Natural killer cell (primary cell): Measurements from ENCODE around the gene TXN2. TPM values are rescaled to one million over a fixed set of nuclear protein-coding genes. Genes with fewer than 3 reads are reported as not detected.
"Not testable (repeated sequence)": the region's sequence is repeated elsewhere in the genome, so short reads cannot be mapped to it uniquely, and the experiment has no call there.

Experiments
- ATAC-seq, 3 donors: fragments of 150-1000 bp in 2 of 3; fragments of 200-7000 bp in 1 of 3; cut with Tn5 transposase; 1 replicate in 1 of 3; 2 replicates in 2 of 3; pipeline ENCODE4 v1.10.0; 2021; ENCODE audit warnings: mild to moderate bottlenecking in 2 of 3, moderate library complexity in 2 of 3
- DNase-seq, 2 donors: peaks; one replicate each; pipeline versions ENCODE4 v3.0.0 to v3.0.0-alpha.2; 2013 to 2021; ENCODE audit warnings: mixed read lengths in 1 of 2
- H3K27ac ChIP-seq: one replicate; pipeline ENCODE4 v1.5.1; 2013; ENCODE audit warnings: mild to moderate bottlenecking, low read length
- H3K27me3 ChIP-seq: one replicate; pipeline ENCODE4 v1.6.1; 2013; ENCODE audit warnings: low read length; ENCODE audit not compliant: control insufficient read depth, insufficient read depth
- H3K36me3 ChIP-seq: one replicate; pipeline ENCODE4 v1.6.1; 2013; ENCODE audit warnings: low read length; ENCODE audit not compliant: control insufficient read depth, insufficient read depth
- H3K4me1 ChIP-seq: one replicate; pipeline ENCODE4 v1.6.1; 2013; ENCODE audit warnings: low read length; ENCODE audit not compliant: control insufficient read depth, insufficient read depth
- H3K4me3 ChIP-seq: one replicate; pipeline ENCODE4 v1.5.1; 2013; ENCODE audit warnings: low read length
- H3K9me3 ChIP-seq: one replicate; pipeline ENCODE4 v1.6.1; 2013; ENCODE audit warnings: low read length; ENCODE audit not compliant: control insufficient read depth, insufficient read depth
- H3K27ac Mint-ChIP-seq, 2 donors: one replicate each; pipeline ENCODE4 v1.8.0; 2022; ENCODE audit warnings: mild to moderate bottlenecking in 2 of 2, mixed read lengths in 2 of 2, moderate library complexity in 1 of 2
- H3K27me3 Mint-ChIP-seq, 2 donors: one replicate each; pipeline ENCODE4 v1.8.0; 2022; ENCODE audit warnings: low read depth in 2 of 2, mixed read lengths in 2 of 2
- H3K36me3 Mint-ChIP-seq: one replicate; pipeline ENCODE4 v1.8.0; 2022; ENCODE audit warnings: mixed read lengths
- H3K4me1 Mint-ChIP-seq, 2 donors: one replicate each; pipeline ENCODE4 v1.8.0; 2022; ENCODE audit warnings: mixed read lengths in 2 of 2
- H3K4me3 Mint-ChIP-seq: one replicate; pipeline ENCODE4 v1.8.0; 2022; ENCODE audit warnings: mild to moderate bottlenecking, moderate library complexity, mixed read lengths
- H3K9me3 Mint-ChIP-seq, 2 donors: one replicate each; pipeline ENCODE4 v1.8.0; 2022; ENCODE audit warnings: mixed read lengths in 2 of 2
- CTCF ChIP-seq: fragments of 200-600 bp; IDR thresholded peaks from one replicate; pipeline ENCODE4 v1.8.0; 2022; ENCODE audit warnings: antibody characterized with exemption
- WGBS: methylation state at CpG from one replicate; pipeline ENCODE4 v1.1.7; 2013; ENCODE audit warnings: missing lambda C conversion rate; ENCODE audit not compliant: insufficient coverage; 5-methylcytosine and 5-hydroxymethylcytosine counted together
- intact Hi-C: fragments of 100-400 bp; cut with micrococcal nuclease; formaldehyde crosslinking; loops from one replicate; pipeline ENCODE4 v1.14.2; 2022
- total RNA-seq, 4 donors: library from RNA; stranded (reverse); fragments of 120-200 nt in 1 of 4; gene quantifications; one replicate each; pipeline versions ENCODE4 v1.2.3 to v1.2.4, GENCODE V29; 2013 to 2022

The TXN2 gene
- total RNA-seq, 3 donors from 2014 or later (not counting 1 experiment from before 2014, with no cell fraction given) = 35.5 to 45.4 (median 41.5) TPM

- Mint-ChIP-seq H3K4me1 (peaks cover 9 to 18% of the 10 kb centered on the region in 2 donors), H3K9me3 (no peaks in the 10 kb centered on the region), H3K36me3 (peaks cover 37% of the 10 kb centered on the region), H3K27ac (no peak overlapping the region), H3K27me3 (no peaks in the 10 kb centered on the region), H3K4me3 (no peak overlapping the region)
- intact Hi-C loops = no loop called here
- ATAC-seq (no peak), DNase-seq (no peak)
- H3K4me3 ChIP-seq = no peak overlapping the region
- WGBS = 98% methylated on average over 5 of the region's 6 CpGs
- H3K9me3 ChIP-seq = no peaks in the 10 kb centered on the region
- H3K27me3 ChIP-seq = no peaks in the 10 kb centered on the region
- peaks cover 80% of the 10 kb centered on the region for H3K36me3 ChIP-seq
- H3K4me1 ChIP-seq = peaks cover 4% of the 10 kb centered on the region
- no peak overlapping the region for H3K27ac ChIP-seq
- TF ChIP-seq CTCF = no peak
Measured at GRCh38 chr22:36522662-36523061, 41.2 kb upstream of the TXN2 start.

GRCh38 chr22:36520423-36520822 is 39.0 kb upstream of the TXN2 start:
- no peak overlapping the region for H3K27ac ChIP-seq
- H3K9me3 Mint-ChIP-seq = no peaks in the 10 kb centered on the region
- H3K27me3 Mint-ChIP-seq = no peaks in the 10 kb centered on the region
- no peaks in the 10 kb centered on the region for H3K9me3 ChIP-seq
- no peaks in the 10 kb centered on the region for H3K27me3 ChIP-seq
- peaks cover 3% of the 10 kb centered on the region for H3K4me1 ChIP-seq
- no peak overlapping the region for H3K27ac Mint-ChIP-seq
- H3K4me1 Mint-ChIP-seq = no peaks in the 10 kb centered on the region
- DNase-seq = no peak
- H3K4me3 ChIP-seq = no peak overlapping the region
- no CpG with 5 or more reads among the region's 3 CpGs for WGBS
- H3K36me3 Mint-ChIP-seq = peaks cover 51% of the 10 kb centered on the region
- ATAC-seq = no peak
- peaks cover 95% of the 10 kb centered on the region for H3K36me3 ChIP-seq
- H3K4me3 Mint-ChIP-seq = no peak overlapping the region
- intact Hi-C loops = no loop called here
- TF ChIP-seq CTCF = no peak

- H3K4me3 ChIP-seq, H3K4me3 Mint-ChIP-seq, H3K27ac ChIP-seq, H3K9me3 ChIP-seq, H3K4me1 ChIP-seq, H3K27me3 ChIP-seq, intact Hi-C loops, DNase-seq, ATAC-seq, H3K9me3 Mint-ChIP-seq, H3K27me3 Mint-ChIP-seq, H3K4me1 Mint-ChIP-seq, H3K27ac Mint-ChIP-seq: not testable (repeated sequence)
- H3K36me3 Mint-ChIP-seq = peaks cover 46% of the 10 kb centered on the region
- peaks cover 93% of the 10 kb centered on the region for H3K36me3 ChIP-seq
- WGBS = 100% methylated on average over 1 of the region's 2 CpGs
Measured at GRCh38 chr22:36519906-36520305, 38.5 kb upstream of the TXN2 start.

GRCh38 chr22:36514766-36515165 is 33.3 kb upstream of the TXN2 start:
- H3K9me3 Mint-ChIP-seq = no peaks in the 10 kb centered on the region
- no peaks in the 10 kb centered on the region for H3K27me3 Mint-ChIP-seq
- ATAC-seq (no peak), DNase-seq (no peak)
- H3K27ac ChIP-seq = no peak overlapping the region
- H3K4me1 ChIP-seq = no peaks in the 10 kb centered on the region
- TF ChIP-seq CTCF = no peak
- WGBS = 100% methylated on average over 1 of the region's 1 CpG
- no peaks in the 10 kb centered on the region for H3K9me3 ChIP-seq
- H3K4me3 Mint-ChIP-seq = no peak overlapping the region
- H3K4me3 ChIP-seq = no peak overlapping the region
- H3K36me3 Mint-ChIP-seq = peaks cover 58% of the 10 kb centered on the region
- H3K27ac Mint-ChIP-seq = no peak overlapping the region
- H3K36me3 ChIP-seq = peaks cover 86% of the 10 kb centered on the region
- intact Hi-C loops = no loop called here
- H3K4me1 Mint-ChIP-seq = peaks cover 8 to 15% of the 10 kb centered on the region in 2 donors
- no peaks in the 10 kb centered on the region for H3K27me3 ChIP-seq
